GM12878 (cell line): Measurements from ENCODE around the gene TBC1D1. TPM values are rescaled to one million over a fixed set of nuclear protein-coding genes. Genes with fewer than 3 reads are reported as not detected.

ENCODE experiments used
- BRCA1 ChIP-seq: IDR thresholded peaks from 2 replicates; pipeline ENCODE4 v1.6.1; 2011; ENCODE audit warnings: low read depth, low read length, improper control_type of control experiment
- CEBPB ChIP-seq, 2 experiments: fragments of 150-350 bp in 1 of 2; IDR thresholded peaks; 2 replicates each; pipeline ENCODE4 v1.6.1; 2012 to 2014; ENCODE audit warnings: low read depth in 2 of 2, low read length in 2 of 2, borderline replicate concordance in 1 of 2, inconsistent platforms in 1 of 2
- CREB1 ChIP-seq: IDR thresholded peaks from 2 replicates; pipeline ENCODE4 v1.6.1; 2012; ENCODE audit warnings: low read depth, mild to moderate bottlenecking, inconsistent platforms
- EED ChIP-seq: sonication (generic); IDR thresholded peaks from 2 replicates; pipeline ENCODE4 v1.6.1; 2016; ENCODE audit warnings: antibody characterized with exemption, low read depth
- ETV6 ChIP-seq, 2 experiments: fragments of 450-650 bp in 1 of 2; IDR thresholded peaks in 1 of 2; conservative IDR thresholded peaks in 1 of 2; 2 replicates each; pipeline ENCODE4 v1.6.1; 2014; ENCODE audit warnings: antibody characterized with exemption in 1 of 2, borderline replicate concordance in 1 of 2, low read depth in 1 of 2, mild to moderate bottlenecking in 1 of 2, moderate library complexity in 1 of 2
- HCFC1 ChIP-seq: fragments of 150-350 bp; IDR thresholded peaks from 2 replicates; pipeline ENCODE4 v1.6.1; 2014; ENCODE audit warnings: low read length
- IRF3 ChIP-seq: fragments of 450-650 bp; IDR thresholded peaks from 2 replicates; pipeline ENCODE4 v1.6.1; 2014; ENCODE audit warnings: mild to moderate bottlenecking
- IRF4 ChIP-seq: IDR thresholded peaks from 2 replicates; pipeline ENCODE4 v1.6.1; 2011; ENCODE audit warnings: low read depth, low read length
- MEF2A ChIP-seq: IDR thresholded peaks from 2 replicates; pipeline ENCODE4 v1.6.1; 2011; ENCODE audit warnings: low read depth, mild to moderate bottlenecking, low read length, moderate library complexity; ENCODE audit not compliant: insufficient read depth
- MEF2B ChIP-seq: fragments of 450-650 bp; IDR thresholded peaks from 2 replicates; pipeline ENCODE4 v1.6.1; 2018; ENCODE audit warnings: mild to moderate bottlenecking, moderate library complexity; ENCODE audit not compliant: partially characterized antibody, poor library complexity, severe bottlenecking
- NFXL1 ChIP-seq: fragments of 450-650 bp; IDR thresholded peaks from 2 replicates; pipeline ENCODE4 v1.6.1; 2017; ENCODE audit warnings: antibody characterized with exemption, mild to moderate bottlenecking, borderline replicate concordance
- POLR2A ChIP-seq: IDR thresholded peaks from 2 replicates; pipeline ENCODE4 v1.6.1; 2011; ENCODE audit warnings: low read depth, mild to moderate bottlenecking, low read length
- SREBF2 ChIP-seq: IDR thresholded peaks from 2 replicates; pipeline ENCODE4 v1.6.1; 2012; ENCODE audit warnings: mild to moderate bottlenecking, low read length
- TARDBP ChIP-seq: IDR thresholded peaks from 2 replicates; pipeline ENCODE4 v1.6.1; 2016; ENCODE audit warnings: borderline replicate concordance
- ZBTB4 ChIP-seq: fragments of 450-650 bp; formaldehyde crosslinking; IDR thresholded peaks from 2 replicates; pipeline ENCODE4 v1.4.0; 2022; ENCODE audit warnings: mild to moderate bottlenecking, moderate library complexity
- ZNF24 ChIP-seq: fragments of 450-650 bp; IDR thresholded peaks from 2 replicates; pipeline ENCODE4 v1.6.1; 2017; ENCODE audit warnings: antibody characterized with exemption, mild to moderate bottlenecking
- polyA plus RNA-seq, 11 experiments: library from polyadenylated mRNA; depleted of rRNA in 4 of 11; unstranded in 6 of 11; stranded (reverse) in 5 of 11; fragments of >200 nt; fragmentation: Nextera tagmentation in 4 of 11; fragmentation: Illumina TruSeq in 1 of 11; extraction: Ambion mirVana in 4 of 11; extraction: Trizol in 1 of 11; gene quantifications; 1 replicate in 1 of 11; 2 replicates in 10 of 11; pipeline versions ENCODE4 v1.2.1 to v1.2.3, GENCODE V29; 2011 to 2016; ENCODE audit warnings: inconsistent platforms in 2 of 11, missing spikeins in 2 of 11, low read depth in 1 of 11
- total RNA-seq, 4 experiments: library from RNA; depleted of rRNA in 3 of 4; stranded (reverse); fragments of >200 nt in 3 of 4; fragmentation: Illumina TruSeq in 1 of 4; extraction: Trizol in 1 of 4; gene quantifications; 2 replicates each; pipeline versions ENCODE4 v1.2.1 to v1.2.3, GENCODE V29; 2013 to 2021

The TBC1D1 gene
- total and polyA plus RNA-seq, 10 of the 15 experiments (the other 5 are each of a cell fraction or from before 2014, with no cell fraction given) = 5.3 to 102 (median 57.8) TPM

- TF ChIP-seq ETV6 (conservative IDR thresholded peaks at IDR 0.05 in 1 of 2, IDR thresholded peaks at IDR 0.05 in 1 of 2; ENCODE audit: borderline replicate concordance in 1 of 2, low read depth in 1 of 2) (no peak), CREB1 (no peak), IRF3 (no peak), IRF4 (0 out of 2 replicates have a peak, but pooled peaks have one; percentile 9), MEF2A (0 out of 2 replicates have a peak, but pooled peaks have one; percentile 55), ZBTB4 (CRISPR knock-in tag) (no peak), POLR2A (no peak), TARDBP (0 out of 2 replicates have a peak, but pooled peaks have one; percentile 17), BRCA1 (no peak), HCFC1 (no peak), EED (peak; percentile 78; the same call in 1 of the 2 replicates), MEF2B (no peak), ZNF24 (no peak), CEBPB (IDR thresholded peaks at IDR 0.05; ENCODE audit: borderline replicate concordance in 1 of 2, low read depth in 2 of 2, low read length in 2 of 2) (no peak), NFXL1 (no peak), SREBF2 (no peak)
Measured at GRCh38 chr4:38179690-38180377, 288.9 kb downstream of the TBC1D1 start (continued).
